ENCODE measurements around the gene PPIH. TPM values are rescaled to one million over a fixed set of nuclear protein-coding genes. Genes with fewer than 3 reads are reported as not detected.
A peak's percentile ranks its signal among the peaks of the same experiment; 100 is the strongest.

Gene PPIH
- total RNA-seq, 1 donor from 2014 or later: 2.2 TPM

DNA sequence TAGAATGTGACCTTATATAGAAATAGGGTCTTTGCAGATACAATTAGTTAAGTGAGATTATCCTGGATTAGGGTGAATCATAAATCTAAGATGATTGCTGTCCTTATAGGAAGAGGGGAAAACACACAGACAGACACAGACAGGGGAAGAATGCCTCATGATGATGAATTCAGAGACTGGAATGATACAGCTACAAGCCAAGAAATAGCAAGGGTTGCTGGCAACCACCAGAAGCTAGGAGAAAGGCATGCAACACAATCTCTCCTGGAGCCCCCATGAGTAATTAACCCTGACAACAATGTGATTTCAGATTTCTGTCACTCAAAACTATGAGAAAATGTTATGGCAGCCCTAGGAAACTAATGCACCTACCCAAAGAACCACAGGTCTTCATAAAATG lies 19.1 kb upstream of the PPIH start:
- no peaks in the 10 kb centered on the region for H3K27me3 ChIP-seq
- no peak overlapping the region for H3K4me3 ChIP-seq
- DNase-seq (ENCODE audit: low spot score in 2 of 2): no peak
- intact Hi-C loops (cut with DNase I): no loop called here
- H3K9me3 ChIP-seq: no peaks in the 10 kb centered on the region
- no peaks in the 10 kb centered on the region for H3K36me3 ChIP-seq
- H3K27ac ChIP-seq: no peak overlapping the region
- H3K4me1 ChIP-seq: no peaks in the 10 kb centered on the region
- TF ChIP-seq, protein P1, sequence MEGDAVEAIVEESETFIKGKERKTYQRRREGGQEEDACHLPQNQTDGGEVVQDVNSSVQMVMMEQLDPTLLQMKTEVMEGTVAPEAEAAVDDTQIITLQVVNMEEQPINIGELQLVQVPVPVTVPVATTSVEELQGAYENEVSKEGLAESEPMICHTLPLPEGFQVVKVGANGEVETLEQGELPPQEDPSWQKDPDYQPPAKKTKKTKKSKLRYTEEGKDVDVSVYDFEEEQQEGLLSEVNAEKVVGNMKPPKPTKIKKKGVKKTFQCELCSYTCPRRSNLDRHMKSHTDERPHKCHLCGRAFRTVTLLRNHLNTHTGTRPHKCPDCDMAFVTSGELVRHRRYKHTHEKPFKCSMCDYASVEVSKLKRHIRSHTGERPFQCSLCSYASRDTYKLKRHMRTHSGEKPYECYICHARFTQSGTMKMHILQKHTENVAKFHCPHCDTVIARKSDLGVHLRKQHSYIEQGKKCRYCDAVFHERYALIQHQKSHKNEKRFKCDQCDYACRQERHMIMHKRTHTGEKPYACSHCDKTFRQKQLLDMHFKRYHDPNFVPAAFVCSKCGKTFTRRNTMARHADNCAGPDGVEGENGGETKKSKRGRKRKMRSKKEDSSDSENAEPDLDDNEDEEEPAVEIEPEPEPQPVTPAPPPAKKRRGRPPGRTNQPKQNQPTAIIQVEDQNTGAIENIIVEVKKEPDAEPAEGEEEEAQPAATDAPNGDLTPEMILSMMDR (IDR thresholded peaks at IDR 0.05): no peak

DNA sequence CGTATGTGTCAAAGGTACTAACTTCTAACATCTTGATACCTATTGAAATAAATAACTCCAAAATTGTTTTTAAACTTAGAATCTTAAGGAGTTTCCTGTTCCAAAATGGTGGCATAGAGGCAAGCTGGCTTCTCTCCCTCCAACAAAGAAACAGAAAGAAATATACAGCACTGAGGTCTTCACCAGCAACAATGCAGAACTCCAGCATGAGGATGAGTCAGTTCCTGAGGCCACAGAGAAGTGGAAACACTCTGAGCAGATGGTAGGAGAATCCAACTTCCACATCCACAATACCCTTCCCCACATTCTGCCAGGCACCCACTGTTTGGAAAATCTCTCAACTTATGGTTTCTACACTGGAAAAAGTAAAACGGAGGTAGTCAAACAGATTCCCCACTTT lies 12.2 kb upstream of the PPIH start:
- Histone ChIP-seq H3K27ac (no peak overlapping the region), H3K4me1 (no peaks in the 10 kb centered on the region), H3K9me3 (no peaks in the 10 kb centered on the region), H3K36me3 (no peaks in the 10 kb centered on the region), H3K4me3 (no peak overlapping the region), H3K27me3 (no peaks in the 10 kb centered on the region)
- DNase-seq (ENCODE audit: low spot score in 2 of 2): no peak
- TF ChIP-seq, protein P1 (IDR thresholded peaks at IDR 0.05): no peak
- intact Hi-C loops (cut with DNase I): no loop called here

DNA sequence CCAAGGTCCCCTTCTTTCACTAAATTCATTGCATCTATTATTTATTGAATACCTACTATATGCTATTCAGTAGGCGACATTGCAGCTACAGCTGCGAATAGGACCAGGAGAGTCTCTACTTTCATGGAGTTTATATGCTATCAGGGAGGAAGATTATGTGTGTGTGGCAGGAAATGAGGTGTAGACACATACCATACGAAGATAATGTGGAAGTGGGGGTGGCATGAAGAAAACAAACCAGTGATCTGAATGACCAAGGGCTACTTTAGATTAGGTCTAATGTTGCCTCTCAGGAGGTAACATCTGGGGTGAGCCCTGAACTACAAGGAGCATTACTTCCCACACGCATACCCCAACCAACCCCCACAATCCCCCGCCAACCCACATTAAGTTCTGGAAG lies 1.0 kb upstream of the PPIH start:
- Histone ChIP-seq H3K4me3 (peak overlapping the region in 1 of 2 donors; percentile 72), H3K36me3 (peaks cover 6 to 9% of the 10 kb centered on the region in 2 donors), H3K4me1 (peaks cover 3 to 14% of the 10 kb centered on the region in 2 donors), H3K27me3 (no peaks in the 10 kb centered on the region), H3K9me3 (no peaks in the 10 kb centered on the region), H3K27ac (peak overlapping the region in 1 of 2 donors; percentile 78)
- intact Hi-C loops (cut with DNase I): loop anchor here (5.0 kb wide), 1 partner anchor 320 kb away; the partner anchor contains the start of gene FOXJ3
- TF ChIP-seq, protein P1 (IDR thresholded peaks at IDR 0.05): no peak
- no peak for DNase-seq (ENCODE audit: low spot score in 2 of 2)

DNA sequence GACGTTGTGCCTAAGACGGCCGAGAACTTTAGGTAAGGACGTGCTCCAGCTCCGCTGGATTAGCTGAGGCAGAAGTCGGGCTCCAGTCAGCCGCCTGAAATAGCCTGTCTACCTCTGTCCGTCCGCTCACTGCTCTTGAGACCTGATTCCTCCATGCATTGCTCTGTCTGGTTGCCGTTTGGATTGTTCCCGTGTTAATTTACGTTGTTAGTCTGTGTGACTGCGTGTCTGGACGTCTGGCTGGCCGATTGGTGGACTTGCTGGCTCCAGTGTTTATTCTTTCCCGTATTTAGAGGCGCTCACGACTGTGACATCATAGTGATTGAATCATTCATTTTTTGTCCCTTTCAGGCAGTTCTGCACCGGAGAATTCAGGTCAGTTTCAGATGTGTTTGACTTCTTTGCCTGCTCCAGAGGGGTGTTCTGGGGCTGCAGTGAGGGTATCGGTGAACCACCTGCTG lies 684 bp downstream of the PPIH start:
- intact Hi-C loops (cut with DNase I): loop anchor here (1.0 to 5.0 kb wide), 4 partner anchors 23 to 322 kb away; partner anchors contain the start of genes C1orf50, FOXJ3, P3H1 and YBX1
- Histone ChIP-seq H3K36me3 (peaks cover 12 to 17% of the 10 kb centered on the region in 2 donors), H3K9me3 (no peaks in the 10 kb centered on the region), H3K4me1 (peaks cover 3 to 14% of the 10 kb centered on the region in 2 donors), H3K27ac (peak overlapping the region; percentile 54 to 78), H3K4me3 (peak overlapping the region; percentile 65 to 72), H3K27me3 (no peaks in the 10 kb centered on the region)
- TF ChIP-seq, protein P1 (IDR thresholded peaks at IDR 0.05): no peak
- no peak for DNase-seq (ENCODE audit: low spot score in 2 of 2)

DNA sequence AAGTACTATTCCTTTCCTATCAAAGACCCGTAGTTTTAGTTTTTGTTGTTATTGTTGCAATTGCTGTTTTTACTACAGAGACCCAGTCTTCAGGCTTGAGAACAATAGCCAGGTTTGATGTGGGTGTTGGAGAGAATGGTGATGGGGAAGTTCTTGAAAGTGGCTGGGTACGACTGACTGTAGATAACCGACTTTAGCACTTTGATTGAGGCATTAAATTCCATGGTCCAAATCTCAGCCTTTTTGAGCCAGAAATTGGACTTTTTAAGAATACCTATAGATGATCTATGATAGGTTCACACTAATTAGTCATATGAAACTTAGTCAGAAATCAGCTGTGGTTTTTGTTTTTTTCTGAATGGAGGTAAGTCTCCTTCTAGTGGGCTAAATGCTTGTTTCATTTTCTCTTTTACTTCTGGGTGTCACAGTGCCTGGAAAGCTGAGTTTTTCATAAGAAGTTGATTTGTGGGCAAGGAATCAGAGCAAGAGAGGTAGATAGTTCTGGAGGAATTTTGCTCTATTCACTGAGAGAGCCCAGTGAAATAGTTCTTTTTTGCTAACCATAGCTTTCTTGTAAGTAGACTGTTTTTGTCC lies 2.8 kb downstream of the PPIH start:
- peaks cover 3 to 14% of the 10 kb centered on the region in 2 donors for H3K4me1 ChIP-seq
- H3K27me3 ChIP-seq: no peaks in the 10 kb centered on the region
- intact Hi-C loops (cut with DNase I): no loop called here
- TF ChIP-seq, protein P1 (IDR thresholded peaks at IDR 0.05): no peak
- DNase-seq (ENCODE audit: low spot score in 2 of 2): no peak
- no peak overlapping the region for H3K4me3 ChIP-seq
- H3K9me3 ChIP-seq: no peaks in the 10 kb centered on the region
- no peak overlapping the region for H3K27ac ChIP-seq
- peaks cover 23 to 37% of the 10 kb centered on the region in 2 donors for H3K36me3 ChIP-seq

All from ascending aorta (tissue), 2 donors.